HUDEP-2 (cell line): Measurements from ENCODE around the gene LAMA5.
A peak's percentile ranks its signal among the peaks of the same experiment; 100 is the strongest.

Source experiments
- DNase-seq, 76 experiments: peaks; one replicate each; lab custom pipeline; 2025; ENCODE audit not compliant: unreplicated experiment in 76 of 76; lab: John Stamatoyannopoulos, UW

The LAMA5 gene

DNA sequence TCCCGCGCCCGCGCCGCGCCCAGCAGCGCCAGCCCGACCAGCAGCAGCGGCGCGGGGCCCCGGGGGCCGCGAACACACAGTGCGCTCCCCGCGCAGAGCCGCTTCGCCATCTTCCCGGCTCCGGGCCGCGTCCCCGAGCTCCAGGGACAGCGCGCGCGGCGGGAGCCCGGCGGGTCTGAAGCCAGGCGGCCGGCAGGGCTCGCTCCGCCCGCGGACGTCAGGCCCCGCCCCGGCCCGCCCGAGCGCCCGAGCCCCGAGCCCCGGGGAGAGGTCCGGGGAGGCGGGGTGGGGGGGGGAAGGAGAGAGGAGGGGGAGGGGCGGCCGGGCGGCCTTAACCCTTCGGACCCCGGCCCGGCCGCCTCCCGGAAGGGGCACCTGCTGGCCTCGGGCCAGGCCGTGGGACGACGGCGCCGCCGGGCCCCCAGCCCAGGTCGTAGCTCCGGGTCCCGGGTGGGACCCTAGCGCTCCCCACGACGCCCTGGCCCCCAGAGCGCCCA, at the start of gene LAMA5:
Gene LAMA5, minus strand, starts transcription at position 177 of the 497 bp plus-strand sequence. Its CDS starts 67 bp downstream, at position 110.
- peak in 14 of 76 experiments; percentile 15 to 57 (median 36) for DNase-seq

DNA sequence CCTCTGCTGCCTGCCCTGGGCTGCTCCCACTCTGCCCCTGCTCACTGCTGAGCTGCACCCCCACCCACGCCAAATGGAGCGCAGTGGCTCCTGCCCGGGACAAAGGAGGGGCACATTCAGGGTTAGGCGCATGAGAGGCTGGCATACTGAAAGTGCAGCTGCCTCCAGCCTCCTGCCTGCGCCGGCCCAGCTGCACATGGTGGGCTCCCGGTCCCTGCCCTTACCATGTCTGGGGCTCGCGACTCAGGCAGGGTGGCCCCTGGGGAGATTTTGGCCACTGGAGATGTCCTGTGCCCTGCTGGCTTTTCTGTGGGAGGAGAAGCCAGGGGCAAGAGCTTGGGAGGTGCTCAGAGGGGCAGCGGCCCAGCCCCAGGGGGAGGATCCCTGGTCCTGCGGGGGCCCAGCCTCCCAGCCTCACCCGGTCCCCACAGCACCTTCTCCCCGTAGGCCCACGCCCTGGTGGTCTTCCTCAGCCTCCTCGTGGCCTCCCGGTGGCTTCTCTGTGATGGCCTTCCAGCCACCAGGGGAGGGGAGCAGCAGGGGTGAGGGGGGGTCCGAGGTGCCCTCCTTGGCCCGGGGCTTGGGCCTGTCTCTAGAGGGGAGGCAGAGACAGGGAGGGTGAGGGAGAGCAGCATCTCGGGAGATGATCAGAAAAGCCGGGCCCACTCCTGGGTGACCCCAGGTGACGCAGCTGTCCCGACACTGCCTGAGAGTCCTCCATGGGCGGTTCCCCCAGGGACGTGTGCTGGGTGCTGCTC, 48.4 kb upstream of the LAMA5 start:
- DNase-seq: no peak

- peak in 13 of 76 experiments; percentile 12 to 38 (median 22) for DNase-seq
These were observed 46.9 kb upstream of the LAMA5 start for GRCh38 chr20:62413896-62414481.

GRCh38 chr20:62413025-62413570, 46.0 kb upstream of the LAMA5 start:
- DNase-seq: no peak

- DNase-seq: no peak
These were observed 45.3 kb upstream of the LAMA5 start for GRCh38 chr20:62412194-62413024.

DNA sequence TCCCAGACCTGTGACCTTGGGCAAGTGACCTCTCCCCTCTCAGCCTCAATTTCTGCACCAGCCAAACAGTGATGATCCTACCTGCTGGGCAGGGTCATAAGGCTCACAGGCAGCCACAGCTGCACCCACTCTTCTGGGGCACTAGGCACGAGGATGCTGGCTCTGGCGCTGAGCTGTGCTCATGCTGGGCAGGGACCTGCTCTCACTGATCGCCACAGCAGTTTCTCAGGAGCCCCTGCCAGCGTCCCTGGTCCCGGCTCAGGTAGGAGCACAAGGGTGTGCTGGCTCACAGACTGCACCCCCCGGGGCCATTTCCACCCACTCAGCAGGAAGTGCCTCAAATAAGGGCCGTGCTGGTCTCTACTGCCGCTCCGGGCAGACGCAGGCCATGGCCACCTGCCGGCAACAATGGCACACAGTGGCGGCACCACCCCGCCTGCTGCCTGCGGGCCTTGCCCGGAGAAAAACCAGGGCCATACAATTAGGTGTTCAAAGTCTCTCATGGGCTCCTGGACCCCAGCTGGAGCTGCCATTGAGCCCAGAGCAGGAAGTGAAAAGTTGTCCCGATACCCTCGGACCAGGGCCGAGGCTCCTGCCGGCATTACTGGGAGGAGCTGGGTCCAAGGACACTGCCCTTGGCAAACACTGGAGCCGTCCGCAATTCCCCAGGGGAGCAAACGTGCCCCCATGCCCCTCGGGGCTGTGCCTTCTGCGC, 44.5 kb upstream of the LAMA5 start:
- DNase-seq: no peak

- no peak for DNase-seq
These were observed 43.8 kb upstream of the LAMA5 start for GRCh38 chr20:62410746-62411478.

- peak in 73 of 76 experiments; percentile 21 to 91 (median 77) for DNase-seq
These were observed 43.0 kb upstream of the LAMA5 start for GRCh38 chr20:62409931-62410745.

GRCh38 chr20:62409086-62409853, 42.2 kb upstream of the LAMA5 start:
- DNase-seq: no peak

- DNase-seq: no peak
These were observed 41.5 kb upstream of the LAMA5 start for GRCh38 chr20:62408640-62409039.

DNA sequence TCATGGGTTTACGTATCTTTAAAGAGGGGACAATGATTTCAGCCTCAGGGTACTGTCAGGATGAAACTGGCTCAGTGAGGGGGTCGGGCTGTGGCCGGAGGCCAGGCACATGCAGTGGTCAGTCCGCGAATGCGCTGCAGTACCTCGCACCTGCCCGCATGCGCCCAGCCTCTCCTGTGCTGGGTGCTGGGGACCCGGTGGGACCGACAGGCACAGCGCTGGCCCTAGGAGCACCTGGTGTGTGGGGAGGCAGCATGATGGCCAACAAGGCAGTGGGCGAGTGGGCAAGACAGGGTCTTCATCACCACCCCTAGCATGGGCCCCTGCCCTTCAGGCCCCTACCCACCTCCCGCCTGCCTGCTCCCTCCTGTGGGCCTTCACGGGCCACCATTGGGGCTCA, 40.9 kb upstream of the LAMA5 start:
- no peak for DNase-seq

- peak in 74 of 76 experiments; percentile 44 to 94 (median 84) for DNase-seq
These were observed 40.3 kb upstream of the LAMA5 start, which contains the start of gene CABLES2 for GRCh38 chr20:62407221-62407992. CABLES2 (minus strand) TSS chr20:62407285; CDS start chr20:62407276, 9 bp downstream.

GRCh38 chr20:62406635-62407176, 39.6 kb upstream of the LAMA5 start:
- no peak for DNase-seq

DNA sequence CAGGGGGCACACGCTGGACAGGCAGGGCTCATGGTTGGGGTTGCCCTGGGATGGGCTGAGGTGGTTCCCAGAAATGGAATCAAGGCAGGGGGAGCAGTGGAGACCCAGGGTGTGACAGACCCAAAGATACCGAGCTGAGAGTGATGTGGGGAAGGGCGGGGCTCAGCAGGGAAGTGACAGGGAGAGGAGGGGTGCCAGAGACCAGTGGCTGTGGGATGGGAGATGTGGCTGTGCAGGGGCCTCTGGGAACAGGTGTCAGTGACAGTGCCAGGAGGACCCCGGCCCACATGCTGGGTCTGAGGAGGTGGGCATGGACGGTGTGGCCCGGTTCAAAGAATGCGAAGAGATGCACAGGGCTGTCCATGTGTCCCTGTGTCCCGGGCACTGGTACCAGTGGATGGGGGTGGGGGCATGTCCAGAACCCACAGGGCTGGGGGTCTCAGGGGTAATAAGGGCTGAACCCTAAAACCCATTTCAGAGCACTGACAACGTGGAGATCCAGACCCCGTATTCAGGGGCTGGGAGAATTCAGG, 38.9 kb upstream of the LAMA5 start:
- DNase-seq: no peak

DNA sequence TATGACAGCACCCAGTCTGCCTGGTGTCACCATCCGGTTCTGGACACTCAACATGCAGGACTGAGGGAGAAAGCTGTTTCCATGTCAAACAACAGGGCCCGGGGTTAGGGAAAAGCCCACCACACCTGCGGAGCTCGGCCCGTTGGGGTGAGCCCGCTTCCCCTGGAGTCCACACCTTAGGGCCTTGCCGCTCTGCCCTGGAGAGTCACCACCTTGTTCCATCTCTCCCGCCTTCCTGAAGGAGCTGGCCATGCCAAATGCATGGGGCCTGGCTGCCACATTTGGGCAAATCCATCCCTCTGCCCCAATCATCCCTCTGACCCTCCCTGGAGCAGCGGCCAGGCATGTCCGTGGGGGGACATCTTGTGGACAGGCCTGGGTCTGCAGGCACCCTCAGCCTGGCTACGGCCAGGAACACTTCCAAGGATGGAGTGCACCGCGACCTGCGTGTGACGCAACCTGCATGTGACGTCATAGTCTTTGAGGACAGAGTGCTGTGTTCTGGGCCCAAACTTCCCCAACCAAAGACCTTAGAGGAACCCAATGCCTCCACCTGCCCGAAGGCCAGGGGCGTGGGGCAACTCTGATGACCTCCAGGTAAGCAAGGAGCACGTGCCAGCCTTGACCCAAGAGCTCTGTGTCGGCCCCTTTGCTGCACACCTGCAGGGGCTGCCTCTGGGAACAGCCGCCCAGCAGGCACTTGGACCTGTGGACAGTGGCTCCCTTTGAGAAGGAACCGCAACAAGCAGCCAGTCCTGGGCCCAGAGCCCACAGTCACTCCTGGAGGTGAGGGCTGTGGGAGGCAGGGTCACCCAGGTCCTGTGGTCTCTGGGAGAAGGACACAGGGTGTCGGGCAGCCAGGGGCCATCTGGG, 38.2 kb upstream of the LAMA5 start:
- DNase-seq: peak in 1 of 76 experiments; percentile 13

DNA sequence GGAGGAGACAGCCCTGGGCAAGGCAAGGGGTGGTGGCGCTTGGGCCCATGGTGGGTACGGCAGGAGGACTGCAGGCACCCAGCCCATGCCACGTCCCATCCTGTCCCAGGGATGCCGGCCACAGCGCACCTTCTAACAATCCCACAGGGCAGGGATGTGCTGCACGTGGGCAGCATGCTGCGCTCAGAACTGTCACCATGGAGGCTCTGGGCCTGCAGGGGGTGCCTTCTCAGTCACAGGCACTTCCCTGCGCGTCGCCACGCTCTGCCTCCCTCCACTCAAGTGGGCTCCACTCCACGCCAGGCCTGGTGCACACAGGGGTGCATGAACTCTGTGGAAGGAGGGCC, 37.6 kb upstream of the LAMA5 start:
- no peak for DNase-seq
